Sigmoid colon (tissue), 4 donors: Measurements from ENCODE around the gene VGLL1.

Experiments used
- CTCF ChIP-seq, 4 experiments: fragments of 450-650 bp in 3 of 4; fragments of 200-600 bp in 1 of 4; IDR thresholded peaks; one replicate each; pipeline ENCODE4 v1.5.1; 2016 to 2019; ENCODE audit warnings: antibody characterized with exemption in 4 of 4, mild to moderate bottlenecking in 3 of 4, moderate library complexity in 2 of 4
- EP300 ChIP-seq, 4 donors: sonication (generic); formaldehyde crosslinking; IDR thresholded peaks; one replicate each; pipeline ENCODE4 v1.6.1; 2017; ENCODE audit warnings: antibody characterized with exemption in 4 of 4
- POLR2A ChIP-seq, 2 donors: fragments of 450-650 bp; IDR thresholded peaks; one replicate each; pipeline ENCODE4 v1.6.1; 2016; ENCODE audit warnings: antibody characterized with exemption in 2 of 2, mild to moderate bottlenecking in 2 of 2, moderate library complexity in 2 of 2

DNA sequence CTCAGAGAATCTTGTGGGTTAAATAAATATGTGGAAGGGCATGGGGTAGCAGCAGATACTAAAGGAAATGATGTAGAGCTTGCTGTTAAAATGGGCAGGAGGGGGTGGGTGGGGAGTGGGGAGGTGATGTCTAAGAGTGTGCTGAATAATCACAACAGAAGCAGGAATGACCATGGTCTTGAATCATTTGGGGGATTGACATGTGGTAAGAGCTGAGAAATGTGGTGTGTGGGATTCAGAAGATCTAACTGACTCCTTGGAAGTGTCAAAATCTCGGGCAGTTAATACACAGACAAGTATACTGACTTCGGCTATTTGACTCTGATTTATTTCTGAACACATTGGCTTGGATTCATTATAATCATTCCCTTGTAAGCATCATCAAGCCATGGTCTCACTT lies 6.8 kb downstream of the VGLL1 start:
- TF ChIP-seq CTCF (IDR thresholded peaks at IDR 0.05) (no peak), POLR2A (IDR thresholded peaks at IDR 0.05) (no peak), EP300 (IDR thresholded peaks at IDR 0.05) (no peak)
